Endothelial cell of umbilical vein (primary cell): ENCODE results near the gene CDK6. TPM values are rescaled to one million over a fixed set of nuclear protein-coding genes. Genes with fewer than 3 reads are reported as not detected.

Experiments used
- BruUV-seq: library from RNA; stranded (reverse); fragments of 400-500 nt; replicated peaks from 2 replicates; lab custom pipeline; 2021; lab: Mats Ljungman, UMichigan
- CTCF ChIA-PET: fragments of 300-600, 350-600 bp; sonication (Branson Sonifier 250); formaldehyde crosslinking; loops from one replicate; lab custom pipeline; 2021; ENCODE audit warnings: antibody characterized with exemption, inconsistent platforms; lab: Charles Lee
- POLR2A ChIA-PET: fragments of 300-600, 350-600 bp; sonication (Branson Sonifier 250); formaldehyde crosslinking; loops from one replicate; lab custom pipeline; 2021; ENCODE audit warnings: antibody characterized with exemption, inconsistent platforms; lab: Charles Lee
- DNase-seq: peaks from one replicate; pipeline ENCODE4 v3.0.0-alpha.2; 2011; ENCODE audit warnings: low read depth, low spot score
- FAIRE-seq: peaks from 2 replicates; lab custom pipeline; 2011; peaks lifted over from hg19 to GRCh38; lab: Jason Lieb, UNC
- H2AFZ ChIP-seq: 2 replicates; pipeline ENCODE4 v1.6.0; 2012; ENCODE audit warnings: low read depth, low read length, control low read depth, inconsistent platforms
- H3K27ac ChIP-seq: 2 replicates; pipeline ENCODE4 v1.5.1; 2011; ENCODE audit warnings: low read depth, mild to moderate bottlenecking, control low read depth, low read length, moderate library complexity; ENCODE audit not compliant: insufficient read depth
- H3K27me3 ChIP-seq, 2 experiments: 2 replicates each; pipeline versions ENCODE4 v1.6.0 to v1.6.1; 2011; ENCODE audit warnings: low read length in 2 of 2, mixed read lengths in 1 of 2; ENCODE audit not compliant: control insufficient read depth in 2 of 2, insufficient read depth in 2 of 2
- H3K36me3 ChIP-seq, 2 experiments: 2 replicates in 1 of 2; 3 replicates in 1 of 2; pipeline ENCODE4 v1.5.1; 2011; ENCODE audit warnings: low read length in 2 of 2, mild to moderate bottlenecking in 1 of 2, moderate library complexity in 1 of 2; ENCODE audit not compliant: control insufficient read depth in 2 of 2, insufficient read depth in 2 of 2; ENCODE audit errors: extremely low read depth in 1 of 2
- H3K4me1 ChIP-seq: 3 replicates; pipeline ENCODE4 v1.5.1; 2011; ENCODE audit warnings: mild to moderate bottlenecking, low read length; ENCODE audit not compliant: control insufficient read depth, insufficient read depth; ENCODE audit errors: extremely low read depth
- H3K4me2 ChIP-seq: 2 replicates; pipeline ENCODE4 v1.6.1; 2011; ENCODE audit warnings: low read length, control low read depth, mixed read lengths; ENCODE audit not compliant: insufficient read depth
- H3K4me3 ChIP-seq, 3 experiments: fragments of 200-600 bp in 1 of 3; sonication (generic), shearing (Covaris generic) in 1 of 3; replicated peaks in 1 of 3; 2 replicates each; pipeline ENCODE4 v1.5.1; 2011 to 2016; ENCODE audit warnings: control low read depth in 3 of 3, low read length in 3 of 3, mild to moderate bottlenecking in 2 of 3, inconsistent platforms in 1 of 3, low read depth in 1 of 3, moderate library complexity in 1 of 3; ENCODE audit not compliant: insufficient read depth in 1 of 3
- H3K79me2 ChIP-seq: 2 replicates; pipeline ENCODE4 v1.6.0; 2012; ENCODE audit warnings: low read length, inconsistent platforms; ENCODE audit not compliant: control insufficient read depth, insufficient read depth
- H3K9ac ChIP-seq: replicated peaks from 2 replicates; pipeline ENCODE3; 2011; ENCODE audit warnings: low read length, control low read depth; ENCODE audit not compliant: insufficient read depth; ENCODE audit errors: extremely low read depth
- H3K9me1 ChIP-seq: replicated peaks from 3 replicates; pipeline ENCODE4 v1.6.0; 2011; ENCODE audit warnings: mild to moderate bottlenecking, low read length; ENCODE audit not compliant: control insufficient read depth, insufficient read depth; ENCODE audit errors: extremely low read depth
- H3K9me3 ChIP-seq: replicated peaks from 2 replicates; pipeline ENCODE4 v1.5.1; 2012; ENCODE audit warnings: low read length, inconsistent platforms; ENCODE audit not compliant: control insufficient read depth, insufficient read depth
- H4K20me1 ChIP-seq: replicated peaks from 2 replicates; pipeline ENCODE3; 2011; ENCODE audit warnings: mild to moderate bottlenecking, low read length; ENCODE audit not compliant: control insufficient read depth, insufficient read depth; ENCODE audit errors: extremely low read depth
- EZH2 ChIP-seq: IDR thresholded peaks from 2 replicates; pipeline ENCODE4 v1.6.1; 2012; ENCODE audit warnings: borderline replicate concordance, low read depth, mild to moderate bottlenecking, moderate library complexity, low read length, inconsistent platforms; ENCODE audit not compliant: severe bottlenecking
- FOS ChIP-seq: IDR thresholded peaks from 2 replicates; pipeline ENCODE4 v1.6.1; 2011; ENCODE audit warnings: mild to moderate bottlenecking, low read length, moderate library complexity, borderline replicate concordance; ENCODE audit not compliant: insufficient read depth
- GATA2 ChIP-seq: IDR thresholded peaks from 2 replicates; pipeline ENCODE4 v1.7.0; 2011; ENCODE audit warnings: low read depth, mild to moderate bottlenecking, moderate library complexity, mixed read lengths, low read length; ENCODE audit not compliant: insufficient read length, insufficient read depth
- JUN ChIP-seq: IDR thresholded peaks from 2 replicates; pipeline ENCODE4 v1.6.1; 2011; ENCODE audit warnings: borderline replicate concordance, low read depth; ENCODE audit not compliant: insufficient read length, insufficient read depth
- MYC ChIP-seq: IDR thresholded peaks from one replicate; pipeline ENCODE4 v1.6.1; 2011; ENCODE audit warnings: mild to moderate bottlenecking, low read depth, low read length
- POLR2A ChIP-seq: IDR thresholded peaks from 2 replicates; pipeline ENCODE4 v1.6.1; 2012; ENCODE audit warnings: low read depth, mild to moderate bottlenecking, control low read depth, low read length
- POLR2AphosphoS5 ChIP-seq: IDR thresholded peaks from 2 replicates; pipeline ENCODE4 v1.6.1; 2012; ENCODE audit warnings: low read depth, mild to moderate bottlenecking, control low read depth, low read length, moderate library complexity; ENCODE audit not compliant: insufficient read depth
- dilution Hi-C: fragments of 300-500 bp; cut with MboI; formaldehyde crosslinking; loops from one replicate; pipeline ENCODE4 v1.15.0; 2019; ENCODE audit warnings: low sequenced_read_pairs; ENCODE audit not compliant: extremely low pct_ligation_motif_present
- intact Hi-C: fragments of 100-400 bp; cut with micrococcal nuclease; formaldehyde crosslinking; loops from one replicate; pipeline ENCODE4 v1.10.0; 2022
- polyA plus RNA-seq, 4 experiments: library from polyadenylated mRNA; depleted of rRNA in 3 of 4; stranded (reverse) in 3 of 4; unstranded in 1 of 4; fragments of >200 nt; gene quantifications; 2 replicates each; pipeline versions ENCODE4 v1.2.1 to v1.2.3, GENCODE V29; 2011 to 2012; ENCODE audit warnings: missing spikeins in 1 of 4
- total RNA-seq: library from RNA; stranded (reverse); gene quantifications from 2 replicates; pipeline ENCODE4 v1.2.3, GENCODE V29; 2021
- TF ChIP-seq, protein P1 (sequence below), 2 donors: IDR thresholded peaks; 1 replicate in 1 of 2; 2 replicates in 1 of 2; pipeline ENCODE4 v1.5.1; 2011; ENCODE audit warnings: low read length in 2 of 2, mild to moderate bottlenecking in 2 of 2, moderate library complexity in 2 of 2, control low read depth in 1 of 2, inconsistent platforms in 1 of 2, low read depth in 1 of 2; ENCODE audit not compliant: insufficient read depth in 1 of 2; ENCODE audit errors: extremely low read depth in 1 of 2
- TF ChIP-seq, protein P2 (sequence below): IDR thresholded peaks from 2 replicates; pipeline ENCODE4 v1.6.1; 2011; ENCODE audit not compliant: insufficient read depth, insufficient read length

Gene CDK6
- total and polyA plus RNA-seq, 2 donors (not counting 3 experiments of a cell fraction or from before 2014, with no cell fraction given): 6.0 to 28.2 TPM

DNA sequence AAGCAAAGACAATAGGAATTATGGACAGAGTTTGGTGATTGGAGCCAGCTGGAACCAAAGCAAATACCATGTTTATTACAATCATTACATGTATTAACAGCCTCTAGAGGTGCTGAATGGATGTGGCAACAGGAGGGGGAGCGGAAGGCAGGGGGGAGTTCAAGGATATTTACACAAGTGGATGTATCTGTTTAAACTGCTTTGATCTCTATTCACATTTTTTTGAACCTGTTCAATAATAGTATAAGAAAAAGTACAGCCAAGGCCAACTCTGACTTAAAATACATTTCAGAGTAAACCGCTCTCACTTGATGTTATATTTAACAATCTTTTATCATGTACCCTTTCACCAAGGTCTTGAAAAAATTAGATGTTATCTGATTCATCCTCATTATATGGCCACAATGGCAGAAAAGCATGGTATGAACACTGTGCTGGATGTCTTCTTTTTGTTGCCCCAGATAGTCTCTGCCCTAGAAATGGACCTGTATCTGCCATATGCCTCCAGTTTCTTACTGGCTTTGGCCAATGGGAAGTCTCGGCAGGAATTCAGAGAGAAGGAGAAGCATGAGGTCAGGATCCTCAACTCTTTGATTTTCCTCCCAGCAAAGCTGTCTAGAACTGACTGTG lies 158.0 kb downstream of the CDK6 start:
- Histone ChIP-seq H3K27me3 (no peaks in the 10 kb centered on the region), H3K4me1 (peaks cover 4% of the 10 kb centered on the region), H3K27ac (no peak overlapping the region), H2AFZ (no peak overlapping the region), H3K4me3 (no peak overlapping the region), H3K9ac (no peak overlapping the region), H3K9me3 (no peaks in the 10 kb centered on the region), H4K20me1 (no peaks in the 10 kb centered on the region), H3K4me2 (no peak overlapping the region), H3K79me2 (no peaks in the 10 kb centered on the region), H3K9me1 (no peaks in the 10 kb centered on the region), H3K36me3 (no peaks in the 10 kb centered on the region)
- BruUV-seq: no TSS peak
- TF ChIP-seq POLR2A: no peak
- TF ChIP-seq, protein P1, sequence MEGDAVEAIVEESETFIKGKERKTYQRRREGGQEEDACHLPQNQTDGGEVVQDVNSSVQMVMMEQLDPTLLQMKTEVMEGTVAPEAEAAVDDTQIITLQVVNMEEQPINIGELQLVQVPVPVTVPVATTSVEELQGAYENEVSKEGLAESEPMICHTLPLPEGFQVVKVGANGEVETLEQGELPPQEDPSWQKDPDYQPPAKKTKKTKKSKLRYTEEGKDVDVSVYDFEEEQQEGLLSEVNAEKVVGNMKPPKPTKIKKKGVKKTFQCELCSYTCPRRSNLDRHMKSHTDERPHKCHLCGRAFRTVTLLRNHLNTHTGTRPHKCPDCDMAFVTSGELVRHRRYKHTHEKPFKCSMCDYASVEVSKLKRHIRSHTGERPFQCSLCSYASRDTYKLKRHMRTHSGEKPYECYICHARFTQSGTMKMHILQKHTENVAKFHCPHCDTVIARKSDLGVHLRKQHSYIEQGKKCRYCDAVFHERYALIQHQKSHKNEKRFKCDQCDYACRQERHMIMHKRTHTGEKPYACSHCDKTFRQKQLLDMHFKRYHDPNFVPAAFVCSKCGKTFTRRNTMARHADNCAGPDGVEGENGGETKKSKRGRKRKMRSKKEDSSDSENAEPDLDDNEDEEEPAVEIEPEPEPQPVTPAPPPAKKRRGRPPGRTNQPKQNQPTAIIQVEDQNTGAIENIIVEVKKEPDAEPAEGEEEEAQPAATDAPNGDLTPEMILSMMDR (IDR thresholded peaks at IDR 0.05; ENCODE audit: extremely low read depth in 1 of 2, insufficient read depth in 1 of 2, low read depth in 1 of 2, low read length in 2 of 2): no peak
- no peak for TF ChIP-seq MYC
- TF ChIP-seq FOS: no peak
- no peak for TF ChIP-seq GATA2
- TF ChIP-seq POLR2AphosphoS5: no peak
- TF ChIP-seq EZH2: no peak
- TF ChIP-seq, protein P2, sequence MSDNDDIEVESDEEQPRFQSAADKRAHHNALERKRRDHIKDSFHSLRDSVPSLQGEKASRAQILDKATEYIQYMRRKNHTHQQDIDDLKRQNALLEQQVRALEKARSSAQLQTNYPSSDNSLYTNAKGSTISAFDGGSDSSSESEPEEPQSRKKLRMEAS: no peak
- no peak for TF ChIP-seq JUN
- ChIA-PET POLR2A (no interaction called here), CTCF (no interaction called here)
- dilution Hi-C loops (no loop called here), intact Hi-C loops (no loop called here)
- no peak for DNase-seq
- no peak for FAIRE-seq
